HepG2 (cell line): ENCODE results near the gene GADD45A. TPM values are rescaled to one million over a fixed set of nuclear protein-coding genes. Genes with fewer than 3 reads are reported as not detected.

Source experiments
- ATAC-seq: fragments of 200-7000 bp; cut with Tn5 transposase; 3 replicates; pipeline ENCODE4 v1.9.1; 2020; ENCODE audit warnings: mild to moderate bottlenecking, moderate library complexity
- BruUV-seq: library from RNA; stranded (reverse); fragments of 400-500 nt; replicated peaks from 2 replicates; lab custom pipeline; 2021; lab: Mats Ljungman, UMichigan
- CTCF ChIA-PET: fragments of 300-600 bp; formaldehyde crosslinking; extraction: SDS; loops from one replicate; lab custom pipeline; 2021; ENCODE audit warnings: low total read pairs, inconsistent platforms, low intra/inter-chr PET ratio; lab: Yijun Ruan, JAX
- POLR2A ChIA-PET: fragments of 350-600 bp; sonication (Branson Sonifier 250); formaldehyde crosslinking; loops from one replicate; lab custom pipeline; 2020; ENCODE audit warnings: antibody characterized with exemption, inconsistent platforms; lab: Yijun Ruan, JAX
- DNase-seq: peaks from one replicate; pipeline ENCODE4 v3.0.0-alpha.2; 2015; ENCODE audit warnings: low spot score
- FAIRE-seq: peaks from 3 replicates; lab custom pipeline; 2011; peaks lifted over from hg19 to GRCh38; lab: Jason Lieb, UNC
- H2AFZ ChIP-seq: one replicate; pipeline ENCODE4 v1.6.1; 2011; ENCODE audit warnings: low read length, inconsistent platforms
- H3K27ac ChIP-seq: fragments of 300-600 bp; 3 replicates; pipeline ENCODE4 v1.8.0; 2011; ENCODE audit warnings: mixed run types, mild to moderate bottlenecking, mixed read lengths, low read length, inconsistent platforms; ENCODE audit not compliant: insufficient read depth; ENCODE audit errors: extremely low read length
- H3K27me3 ChIP-seq, 2 experiments: fragments of 200-600 bp in 1 of 2; 2 replicates in 1 of 2; 3 replicates in 1 of 2; pipeline versions ENCODE4 v1.6.0 to v1.8.0; 2011; ENCODE audit warnings: low read length in 2 of 2, mild to moderate bottlenecking in 2 of 2, moderate library complexity in 2 of 2, inconsistent platforms in 1 of 2; ENCODE audit not compliant: insufficient read depth in 2 of 2, control insufficient read depth in 1 of 2
- H3K36me3 ChIP-seq, 2 experiments: fragments of 200-600 bp in 1 of 2; replicated peaks in 1 of 2; 2 replicates in 1 of 2; 3 replicates in 1 of 2; pipeline versions ENCODE4 v1.5.1 to v1.8.0; 2011; ENCODE audit warnings: low read length in 2 of 2, inconsistent platforms in 1 of 2; ENCODE audit not compliant: insufficient read depth in 2 of 2, control insufficient read depth in 1 of 2
- H3K4me1 ChIP-seq: 2 replicates; pipeline ENCODE4 v1.5.1; 2012; ENCODE audit warnings: low read length, inconsistent platforms; ENCODE audit not compliant: insufficient read depth
- H3K4me2 ChIP-seq: 2 replicates; pipeline ENCODE4 v1.6.0; 2011; ENCODE audit warnings: low read depth, low read length, inconsistent platforms
- H3K4me3 ChIP-seq, 3 experiments: fragments of 200-600 bp in 1 of 3; sonication (generic), shearing (Covaris generic) in 1 of 3; replicated peaks in 1 of 3; 2 replicates each; pipeline ENCODE4 v1.5.1; 2011 to 2016; ENCODE audit warnings: low read length in 3 of 3, inconsistent platforms in 2 of 3, low read depth in 2 of 3, mild to moderate bottlenecking in 2 of 3, control low read depth in 1 of 3, mixed read lengths in 1 of 3; ENCODE audit not compliant: insufficient read depth in 1 of 3
- H3K79me2 ChIP-seq: one replicate; pipeline ENCODE4 v1.6.1; 2011; ENCODE audit warnings: low read length, inconsistent platforms; ENCODE audit not compliant: insufficient read depth
- H3K9ac ChIP-seq: 2 replicates; pipeline ENCODE4 v1.6.0; 2011; ENCODE audit warnings: mild to moderate bottlenecking, low read depth, low read length, inconsistent platforms; ENCODE audit not compliant: insufficient read depth
- H3K9me3 ChIP-seq: 2 replicates; pipeline ENCODE4 v1.5.1; 2012; ENCODE audit warnings: mild to moderate bottlenecking, low read length
- H4K20me1 ChIP-seq: 2 replicates; pipeline ENCODE4 v1.6.0; 2011; ENCODE audit warnings: inconsistent platforms, mild to moderate bottlenecking, low read length, moderate library complexity; ENCODE audit not compliant: insufficient read depth
- ATM ChIP-seq: fragments of 450-650 bp; IDR thresholded peaks from 2 replicates; pipeline ENCODE4 v1.7.1; 2017; ENCODE audit warnings: mild to moderate bottlenecking, borderline replicate concordance
- NFKB2 ChIP-seq: sonication (generic); formaldehyde crosslinking; IDR thresholded peaks from 2 replicates; pipeline ENCODE4 v1.4.0; 2020; ENCODE audit warnings: missing genetic modification reagents, borderline replicate concordance
- NR2F6 ChIP-seq, 2 experiments: IDR thresholded peaks; 2 replicates each; pipeline ENCODE4 v1.6.1; 2016; ENCODE audit warnings: antibody characterized with exemption in 1 of 2, mild to moderate bottlenecking in 1 of 2
- PHF8 ChIP-seq: sonication (generic); formaldehyde crosslinking; IDR thresholded peaks from 2 replicates; pipeline ENCODE4 v1.5.0; 2020; ENCODE audit warnings: missing genetic modification reagents
- YEATS4 ChIP-seq: sonication (generic); formaldehyde crosslinking; IDR thresholded peaks from 2 replicates; pipeline ENCODE4 v1.4.0; 2020; ENCODE audit warnings: missing genetic modification reagents, borderline replicate concordance
- ZNF343 ChIP-seq: sonication (generic); formaldehyde crosslinking; IDR thresholded peaks from 2 replicates; pipeline ENCODE4 v1.4.0; 2020; ENCODE audit warnings: mild to moderate bottlenecking, missing genetic modification reagents
- ZNF512B ChIP-seq: sonication (generic); formaldehyde crosslinking; IDR thresholded peaks from 2 replicates; pipeline ENCODE4 v1.5.1; 2020; ENCODE audit warnings: missing genetic modification reagents, mild to moderate bottlenecking, borderline replicate concordance
- ZNF629 ChIP-seq: sonication (generic); formaldehyde crosslinking; conservative IDR thresholded peaks from 2 replicates; pipeline ENCODE4 v1.5.0; 2020; ENCODE audit warnings: missing genetic modification reagents
- in situ Hi-C: cut with HindIII; loops from 2 replicates; pipeline ENCODE4 v1.10.0; 2017; ENCODE audit warnings: low pct_unique_long_range_greater_than_20kb; ENCODE audit not compliant: extremely low pct_ligation_motif_present
- intact Hi-C: fragments of 100-400 bp; cut with micrococcal nuclease; formaldehyde crosslinking; loops from one replicate; pipeline ENCODE4 v1.10.0; 2022; ENCODE audit not compliant: unreplicated experiment
- polyA plus RNA-seq, 8 experiments: library from polyadenylated mRNA; depleted of rRNA in 3 of 8; stranded (reverse) in 7 of 8; unstranded in 1 of 8; fragments of >200 nt; fragmentation: Illumina TruSeq in 4 of 8; extraction: Trizol in 4 of 8; gene quantifications; 2 replicates each; pipeline versions ENCODE4 v1.2.1 to v1.2.3, GENCODE V29; 2011 to 2016; ENCODE audit warnings: low read depth in 4 of 8, missing spikeins in 1 of 8, mixed read lengths in 1 of 8; ENCODE audit not compliant: insufficient read depth in 1 of 8
- total RNA-seq, 5 experiments: library from RNA; depleted of rRNA; stranded (reverse); fragments of >200 nt; fragmentation: Illumina TruSeq; extraction: Trizol; gene quantifications; 2 replicates each; pipeline ENCODE4 v1.2.3, GENCODE V29; 2016; ENCODE audit warnings: low read depth in 1 of 5

The GADD45A gene
- total and polyA plus RNA-seq, 2 of the 13 experiments (the other 11 are each of a cell fraction or from before 2014, with no cell fraction given), result 33.2 to 46.2 TPM

DNA sequence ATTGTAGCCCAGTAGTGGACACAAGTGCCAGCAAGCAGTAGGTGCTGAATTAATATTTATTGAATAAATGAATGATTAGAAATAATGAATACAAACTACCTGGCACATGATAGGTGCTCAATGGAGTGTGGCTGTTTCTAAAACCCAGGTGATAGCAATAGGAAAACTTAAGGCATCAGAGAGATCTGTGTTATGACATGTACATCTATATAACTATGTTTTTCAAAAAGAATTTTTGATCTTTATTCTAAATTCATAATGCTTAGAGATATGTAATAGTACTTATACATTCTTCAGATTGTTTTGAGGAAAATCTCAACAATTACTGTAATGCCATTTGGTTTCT lies 5.0 kb downstream of the GADD45A start:
- no peaks in the 10 kb centered on the region; a peak in 1 of 5 replicates for H3K27me3 ChIP-seq
- intact Hi-C loops (no loop called here), in situ Hi-C loops (no loop called here)
- no peak overlapping the region for H3K9ac ChIP-seq
- no peak overlapping the region for H3K4me2 ChIP-seq
- no TSS peak for BruUV-seq
- peaks cover 29% of the 10 kb centered on the region for H3K4me1 ChIP-seq
- CTCF ChIA-PET, result no interaction called here
- ATAC-seq (no peak), FAIRE-seq (no peak), DNase-seq (no peak)
- no peak overlapping the region for H3K27ac ChIP-seq
- no peaks in the 10 kb centered on the region for H3K9me3 ChIP-seq
- TF ChIP-seq NR2F6 (IDR thresholded peaks at IDR 0.05) (no peak), NR2F6 (CRISPR knock-in tag; IDR thresholded peaks at IDR 0.05) (no peak), ZNF512B (CRISPR knock-in tag) (no peak), PHF8 (CRISPR knock-in tag) (no peak), ZNF343 (no peak), ATM (no peak), YEATS4 (CRISPR knock-in tag) (no peak), ZNF629 (no peak), NFKB2 (CRISPR knock-in tag) (no peak)
- peaks cover 28% of the 10 kb centered on the region for H3K79me2 ChIP-seq
- POLR2A ChIA-PET, result interaction anchor here (2.2 to 2.4 kb wide), 2 partner anchors 11 to 70 kb away, joined by 6 to 11 read pairs; no protein-coding TSS in a partner anchor
- peaks cover 1 to 14% of the 10 kb centered on the region in 2 experiments; a peak in 2 of 5 replicates for H3K36me3 ChIP-seq
- peaks cover 15% of the 10 kb centered on the region for H4K20me1 ChIP-seq
- no peak overlapping the region for H2AFZ ChIP-seq
- no peak overlapping the region for H3K4me3 ChIP-seq
